Right atrium auricular region (tissue), 2 donors: ENCODE results near the gene SLC22A16. TPM values are rescaled to one million over a fixed set of nuclear protein-coding genes. Genes with fewer than 3 reads are reported as not detected.

Experiments
- DNase-seq: peaks from one replicate; pipeline ENCODE4 v3.0.0-alpha.2; 2019; ENCODE audit warnings: low spot score
- H3K27ac ChIP-seq, 2 donors: fragments of 200-600 bp; sonication (generic); 1 replicate in 1 of 2; 2 replicates in 1 of 2; pipeline ENCODE4 v1.5.1; 2016 to 2019
- H3K27me3 ChIP-seq, 2 donors: fragments of 200-600 bp; sonication (generic); one replicate each; pipeline versions ENCODE4 v1.5.1 to v1.6.0; 2017 to 2019
- H3K36me3 ChIP-seq: fragments of 200-600 bp; sonication (generic); one replicate; pipeline ENCODE4 v1.5.1; 2016
- H3K4me1 ChIP-seq, 2 donors: fragments of 200-600 bp; sonication (generic); one replicate each; pipeline versions ENCODE4 v1.5.1 to v1.6.0; 2017 to 2019
- H3K4me3 ChIP-seq, 2 donors: fragments of 200-600 bp; sonication (generic); 1 replicate in 1 of 2; 2 replicates in 1 of 2; pipeline ENCODE4 v1.5.1; 2017 to 2019; ENCODE audit warnings: mild to moderate bottlenecking in 1 of 2, moderate library complexity in 1 of 2
- H3K9me3 ChIP-seq, 2 donors: fragments of 200-600 bp; sonication (generic); one replicate each; pipeline ENCODE4 v1.5.1; 2019
- total RNA-seq, 2 donors: library from RNA; depleted of rRNA; stranded (reverse); fragments of >200 nt; gene quantifications; one replicate each; pipeline ENCODE4 v1.1.0, GENCODE V29; 2016
- TF ChIP-seq, protein P1 (sequence below), 2 donors: fragments of 200-600 bp; sonication (generic); IDR thresholded peaks; one replicate each; pipeline ENCODE4 v1.5.1; 2019; ENCODE audit warnings: antibody characterized with exemption in 2 of 2

The SLC22A16 gene
- total RNA-seq, 2 donors from 2014 or later: not detected

DNA sequence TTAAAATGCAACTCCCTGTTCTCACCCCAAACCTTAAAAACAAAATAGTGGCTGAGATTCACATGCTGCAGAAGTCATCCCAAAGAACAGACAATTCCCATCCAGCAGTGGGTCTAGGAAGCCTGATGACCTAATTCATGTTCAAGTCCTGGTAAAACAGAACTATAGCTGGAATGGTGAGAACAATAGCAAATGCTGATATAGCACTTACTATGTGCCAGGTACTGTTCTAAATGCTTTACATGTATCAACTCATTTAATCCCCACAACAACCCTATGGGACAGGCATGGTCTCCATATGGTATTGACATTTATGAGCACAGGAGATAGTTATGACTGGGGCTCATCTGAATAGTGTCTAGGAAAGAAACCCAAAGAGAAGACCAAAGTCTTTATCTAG is 66.6 kb downstream of the SLC22A16 start:
- H3K27me3 ChIP-seq: no peaks in the 10 kb centered on the region
- TF ChIP-seq, protein P1, sequence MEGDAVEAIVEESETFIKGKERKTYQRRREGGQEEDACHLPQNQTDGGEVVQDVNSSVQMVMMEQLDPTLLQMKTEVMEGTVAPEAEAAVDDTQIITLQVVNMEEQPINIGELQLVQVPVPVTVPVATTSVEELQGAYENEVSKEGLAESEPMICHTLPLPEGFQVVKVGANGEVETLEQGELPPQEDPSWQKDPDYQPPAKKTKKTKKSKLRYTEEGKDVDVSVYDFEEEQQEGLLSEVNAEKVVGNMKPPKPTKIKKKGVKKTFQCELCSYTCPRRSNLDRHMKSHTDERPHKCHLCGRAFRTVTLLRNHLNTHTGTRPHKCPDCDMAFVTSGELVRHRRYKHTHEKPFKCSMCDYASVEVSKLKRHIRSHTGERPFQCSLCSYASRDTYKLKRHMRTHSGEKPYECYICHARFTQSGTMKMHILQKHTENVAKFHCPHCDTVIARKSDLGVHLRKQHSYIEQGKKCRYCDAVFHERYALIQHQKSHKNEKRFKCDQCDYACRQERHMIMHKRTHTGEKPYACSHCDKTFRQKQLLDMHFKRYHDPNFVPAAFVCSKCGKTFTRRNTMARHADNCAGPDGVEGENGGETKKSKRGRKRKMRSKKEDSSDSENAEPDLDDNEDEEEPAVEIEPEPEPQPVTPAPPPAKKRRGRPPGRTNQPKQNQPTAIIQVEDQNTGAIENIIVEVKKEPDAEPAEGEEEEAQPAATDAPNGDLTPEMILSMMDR (IDR thresholded peaks at IDR 0.05): no peak
- H3K4me3 ChIP-seq: no peak overlapping the region
- peaks cover 0 to 19% of the 10 kb centered on the region in 2 donors for H3K4me1 ChIP-seq
- H3K36me3 ChIP-seq: no peaks in the 10 kb centered on the region
- no peak for DNase-seq
- no peaks in the 10 kb centered on the region for H3K9me3 ChIP-seq
- no peak overlapping the region for H3K27ac ChIP-seq

DNA sequence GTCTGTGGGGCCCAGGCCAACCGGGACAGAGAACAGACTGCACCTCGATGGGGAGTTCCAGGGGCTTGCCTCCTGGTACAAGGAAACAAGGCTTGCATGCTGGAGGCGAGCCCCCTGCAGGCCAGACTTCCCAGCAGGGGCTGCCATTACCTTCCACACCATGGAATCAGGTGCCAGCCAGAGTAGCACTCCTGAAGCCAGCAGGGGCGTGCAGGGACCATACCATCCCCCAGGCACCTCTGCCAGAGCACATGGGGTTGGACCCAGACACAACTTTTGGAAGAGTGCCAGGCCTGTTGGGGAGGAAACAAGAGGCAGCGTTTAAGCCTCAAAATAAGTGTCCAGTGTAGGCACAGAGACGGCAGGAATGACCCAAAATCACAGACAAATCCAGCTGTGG is 67.5 kb downstream of the SLC22A16 start:
- Histone ChIP-seq H3K4me1 (peaks cover 0 to 10% of the 10 kb centered on the region in 2 donors), H3K36me3 (peaks cover 6% of the 10 kb centered on the region), H3K27ac (no peak overlapping the region), H3K4me3 (no peak overlapping the region), H3K9me3 (no peaks in the 10 kb centered on the region), H3K27me3 (no peaks in the 10 kb centered on the region)
- TF ChIP-seq, protein P1 (IDR thresholded peaks at IDR 0.05): no peak
- no peak for DNase-seq

DNA sequence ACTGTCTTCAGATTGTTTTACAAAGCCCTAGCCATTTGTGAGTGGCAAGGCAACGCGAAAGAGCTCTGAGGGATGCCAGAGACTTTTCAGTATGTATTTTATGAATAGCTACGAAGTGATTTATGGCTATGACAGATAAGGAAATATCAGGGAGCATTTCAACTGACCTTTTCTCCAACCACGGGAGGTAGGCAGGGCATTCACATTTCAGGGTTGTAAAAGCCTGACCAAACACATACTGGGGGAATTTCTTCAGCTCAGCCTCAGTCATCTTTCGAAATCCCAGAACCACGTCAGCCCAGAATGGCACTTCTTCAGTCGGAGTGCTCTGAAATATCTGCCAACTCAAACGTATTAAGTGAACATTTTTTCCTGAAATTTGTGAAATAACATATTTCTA is 71.8 kb downstream of the SLC22A16 start:
- peaks cover 6% of the 10 kb centered on the region for H3K36me3 ChIP-seq
- H3K27ac ChIP-seq: no peak overlapping the region
- H3K9me3 ChIP-seq: no peaks in the 10 kb centered on the region
- DNase-seq: no peak
- no peak overlapping the region for H3K4me3 ChIP-seq
- TF ChIP-seq, protein P1 (IDR thresholded peaks at IDR 0.05): no peak
- no peaks in the 10 kb centered on the region for H3K27me3 ChIP-seq
- peaks cover 0 to 3% of the 10 kb centered on the region in 2 donors for H3K4me1 ChIP-seq

GRCh38 chr6:110401585-110402176 is 74.7 kb downstream of the SLC22A16 start:
- Histone ChIP-seq H3K4me1 (peaks cover 0 to 8% of the 10 kb centered on the region in 2 donors), H3K36me3 (peaks cover 6% of the 10 kb centered on the region), H3K27me3 (no peaks in the 10 kb centered on the region), H3K4me3 (no peak overlapping the region), H3K9me3 (no peaks in the 10 kb centered on the region), H3K27ac (no peak overlapping the region)
- TF ChIP-seq, protein P1 (IDR thresholded peaks at IDR 0.05): no peak
- no peak for DNase-seq

GRCh38 chr6:110400208-110400607 is 76.2 kb downstream of the SLC22A16 start:
- H3K4me1 ChIP-seq: peaks cover 0 to 21% of the 10 kb centered on the region in 2 donors
- H3K36me3 ChIP-seq: peaks cover 6% of the 10 kb centered on the region

More at GRCh38 chr6:110400208-110400607, 76.2 kb downstream of the SLC22A16 start:
- Histone ChIP-seq H3K27ac (no peak overlapping the region), H3K9me3 (no peaks in the 10 kb centered on the region), H3K27me3 (no peaks in the 10 kb centered on the region), H3K4me3 (peak overlapping the region; percentile 29 to 47)
- DNase-seq: no peak
- TF ChIP-seq, protein P1 (IDR thresholded peaks at IDR 0.05): no peak
